DMS53 treated with DMSO at 0.1 percent for 48 hours (cell line): ENCODE measurements around the gene GORASP2.

Experiments
- DNase-seq: peaks from one replicate; lab custom pipeline; 2025; ENCODE audit not compliant: unreplicated experiment; lab: John Stamatoyannopoulos, UW

Gene GORASP2

GRCh38 chr2:170991398-170992182 is 62.5 kb downstream of the GORASP2 start:
- DNase-seq = no peak

- no peak for DNase-seq
These were observed 67.3 kb downstream of the GORASP2 start for GRCh38 chr2:170996316-170996715.

- DNase-seq = no peak
These were observed 69.0 kb downstream of the GORASP2 start for GRCh38 chr2:170997893-170998597.

GRCh38 chr2:170999654-171000053 is 70.6 kb downstream of the GORASP2 start:
- no peak for DNase-seq

GRCh38 chr2:171004363-171004762 is 75.3 kb downstream of the GORASP2 start:
- no peak for DNase-seq

GRCh38 chr2:171004833-171005232 is 75.8 kb downstream of the GORASP2 start:
- DNase-seq = no peak

GRCh38 chr2:171008550-171009205 is 79.6 kb downstream of the GORASP2 start:
- no peak for DNase-seq

GRCh38 chr2:171009386-171009785 is 80.3 kb downstream of the GORASP2 start:
- no peak for DNase-seq

DNA sequence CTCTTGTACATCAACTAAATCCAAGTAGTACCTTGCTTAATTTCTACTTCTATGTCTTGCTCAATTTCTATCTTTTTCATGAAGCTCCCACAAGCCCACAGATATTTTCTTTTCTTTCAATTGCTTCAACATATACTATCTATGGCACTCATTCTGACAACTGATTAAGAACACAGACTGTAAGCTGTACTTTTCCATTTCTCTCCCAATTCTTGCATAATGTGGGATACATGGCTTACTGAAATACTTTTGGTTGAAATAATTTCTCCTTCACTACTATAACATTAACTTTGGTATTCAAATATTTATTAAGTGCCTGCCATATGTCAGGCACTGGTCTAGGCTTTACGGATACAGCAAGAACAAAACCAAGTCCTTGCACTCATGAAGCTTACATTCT is 84.8 kb downstream of the GORASP2 start:
- no peak for DNase-seq

DNA sequence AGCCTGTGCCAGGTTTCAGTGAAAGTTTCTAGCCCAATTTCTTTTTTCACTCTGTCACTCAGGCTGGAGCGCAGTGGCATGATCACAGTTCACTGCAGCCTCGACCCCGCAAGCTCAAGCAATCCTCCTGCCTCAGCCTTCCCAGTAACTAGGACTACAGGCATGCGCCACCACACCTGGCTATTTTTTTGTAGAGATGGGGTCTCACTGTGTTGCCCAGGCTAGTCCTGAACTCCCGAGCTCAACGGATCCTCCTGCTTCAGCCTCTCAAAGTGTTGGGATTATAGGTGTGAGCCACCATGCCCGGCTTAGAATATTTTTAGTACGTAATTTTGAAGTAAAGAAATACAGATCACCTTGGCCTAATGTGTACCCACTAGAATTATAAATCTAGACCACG is 87.1 kb downstream of the GORASP2 start:
- DNase-seq = no peak
